H1 (cell line): ENCODE data around the gene GPRC5D. TPM values are rescaled to one million over a fixed set of nuclear protein-coding genes. Genes with fewer than 3 reads are reported as not detected.

Source experiments
- CHD1 ChIP-seq: IDR thresholded peaks from 2 replicates; pipeline ENCODE4 v1.6.1; 2012; ENCODE audit warnings: low read depth, low read length, improper control_type of control experiment
- CHD2 ChIP-seq: IDR thresholded peaks from 2 replicates; pipeline ENCODE4 v1.6.1; 2012; ENCODE audit warnings: low read length, improper control_type of control experiment
- NANOG ChIP-seq: IDR thresholded peaks from 2 replicates; pipeline ENCODE4 v1.6.1; 2011; ENCODE audit warnings: low read length, low read depth, mild to moderate bottlenecking, inconsistent platforms; ENCODE audit not compliant: insufficient read depth, poor library complexity, severe bottlenecking
- POU5F1 ChIP-seq: IDR thresholded peaks from 2 replicates; pipeline ENCODE4 v1.6.1; 2011; ENCODE audit warnings: low read depth, mild to moderate bottlenecking, low read length, moderate library complexity
- RAD21 ChIP-seq, 2 experiments: IDR thresholded peaks in 1 of 2; conservative IDR thresholded peaks in 1 of 2; 2 replicates each; pipeline ENCODE4 v1.6.1; 2011; ENCODE audit warnings: low read depth in 2 of 2, low read length in 2 of 2, improper control_type of control experiment in 1 of 2, inconsistent platforms in 1 of 2, mild to moderate bottlenecking in 1 of 2, moderate library complexity in 1 of 2
- polyA plus RNA-seq, 7 experiments: library from polyadenylated mRNA; depleted of rRNA in 3 of 7; stranded (reverse) in 5 of 7; unstranded in 2 of 7; fragments of >200 nt in 5 of 7; fragments of 200-250 nt in 2 of 7; gene quantifications; 1 replicate in 5 of 7; 2 replicates in 1 of 7; 4 replicates in 1 of 7; pipeline versions ENCODE4 v1.2.1 to v1.2.3, GENCODE V29; 2011 to 2013; ENCODE audit warnings: missing spikeins in 2 of 7, mixed read lengths in 2 of 7
- total RNA-seq: library from RNA; stranded (reverse); fragmentation: NEBNext Ultra II Directional; extraction: Animal tissue kit (Norgen Biotek cat#: 25700); gene quantifications from 2 replicates; pipeline ENCODE4 v1.2.1, GENCODE V29; 2021

The GPRC5D gene
- total and polyA plus RNA-seq, 2 of the 8 experiments (the other 6 are each of a cell fraction or from before 2014, with no cell fraction given): 0.45 TPM; not detected in 1

- TF ChIP-seq RAD21 (IDR thresholded peaks at IDR 0.05 in 1 of 2, conservative IDR thresholded peaks at IDR 0.05 in 1 of 2; ENCODE audit: low read depth in 2 of 2, low read length in 2 of 2) (no peak), CHD2 (no peak), POU5F1 (no peak), CHD1 (no peak), NANOG (no peak)
These were observed 35.5 kb upstream of the GPRC5D start (continued) for GRCh38 chr12:12987421-12987820.
